ENCODE results near the gene DCAF11. TPM values are rescaled to one million over a fixed set of nuclear protein-coding genes. Genes with fewer than 3 reads are reported as not detected.
A peak's percentile ranks its signal among the peaks of the same experiment; 100 is the strongest.

DCAF11 gene
- total and polyA plus RNA-seq, 2 of the 13 experiments (the other 11 are each of a cell fraction or from before 2014, with no cell fraction given): 150 to 257 TPM

DNA sequence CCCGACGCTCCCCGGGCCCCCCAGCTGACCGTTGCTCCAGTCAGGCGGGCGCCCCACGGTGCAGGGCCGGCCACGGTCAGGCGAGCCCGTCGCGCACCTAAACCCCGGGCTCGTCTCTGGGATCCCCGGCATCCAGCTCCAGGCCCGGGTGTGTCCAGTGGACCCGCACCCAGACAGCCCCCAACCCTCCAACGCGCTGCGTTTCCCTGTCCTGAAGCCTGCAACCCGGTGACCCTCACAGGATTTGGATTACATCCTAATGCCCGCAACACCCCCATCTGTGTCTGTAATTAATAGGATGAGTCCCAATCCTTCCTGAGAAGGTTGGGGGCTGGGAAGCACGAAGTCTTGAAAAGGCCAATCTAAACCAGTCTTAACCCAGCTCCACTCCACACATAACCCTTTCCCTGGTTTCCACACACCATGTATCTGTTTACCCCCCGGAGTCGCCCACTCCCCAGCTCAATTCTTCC lies 32.8 kb upstream of the DCAF11 start (continued):
- no peak for TF ChIP-seq ZFYVE20 (CRISPR knock-in tag; IDR thresholded peaks at IDR 0.05; ENCODE audit: borderline replicate concordance, low read depth)
- TF ChIP-seq THAP7 (CRISPR knock-in tag; IDR thresholded peaks at IDR 0.05): no peak
- no peak for TF ChIP-seq ZMYM3 (CRISPR knock-in tag; IDR thresholded peaks at IDR 0.05)
- TF ChIP-seq, protein P1, sequence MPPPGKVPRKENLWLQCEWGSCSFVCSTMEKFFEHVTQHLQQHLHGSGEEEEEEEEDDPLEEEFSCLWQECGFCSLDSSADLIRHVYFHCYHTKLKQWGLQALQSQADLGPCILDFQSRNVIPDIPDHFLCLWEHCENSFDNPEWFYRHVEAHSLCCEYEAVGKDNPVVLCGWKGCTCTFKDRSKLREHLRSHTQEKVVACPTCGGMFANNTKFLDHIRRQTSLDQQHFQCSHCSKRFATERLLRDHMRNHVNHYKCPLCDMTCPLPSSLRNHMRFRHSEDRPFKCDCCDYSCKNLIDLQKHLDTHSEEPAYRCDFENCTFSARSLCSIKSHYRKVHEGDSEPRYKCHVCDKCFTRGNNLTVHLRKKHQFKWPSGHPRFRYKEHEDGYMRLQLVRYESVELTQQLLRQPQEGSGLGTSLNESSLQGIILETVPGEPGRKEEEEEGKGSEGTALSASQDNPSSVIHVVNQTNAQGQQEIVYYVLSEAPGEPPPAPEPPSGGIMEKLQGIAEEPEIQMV (CRISPR knock-in tag; IDR thresholded peaks at IDR 0.05; ENCODE audit: low read depth): no peak; the same call in 1 of the 2 replicates
- TF ChIP-seq ZNF180 (CRISPR knock-in tag; IDR thresholded peaks at IDR 0.05; ENCODE audit: borderline replicate concordance, low read depth): no peak; the same call in none of the 2 replicates
- no peak for TF ChIP-seq ZFP82 (CRISPR knock-in tag; IDR thresholded peaks at IDR 0.05; ENCODE audit: borderline replicate concordance)
- TF ChIP-seq, protein P2, sequence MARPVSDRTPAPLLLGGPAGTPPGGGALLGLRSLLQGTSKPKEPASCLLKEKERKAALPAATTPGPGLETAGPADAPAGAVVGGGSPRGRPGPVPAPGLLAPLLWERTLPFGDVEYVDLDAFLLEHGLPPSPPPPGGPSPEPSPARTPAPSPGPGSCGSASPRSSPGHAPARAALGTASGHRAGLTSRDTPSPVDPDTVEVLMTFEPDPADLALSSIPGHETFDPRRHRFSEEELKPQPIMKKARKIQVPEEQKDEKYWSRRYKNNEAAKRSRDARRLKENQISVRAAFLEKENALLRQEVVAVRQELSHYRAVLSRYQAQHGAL (CRISPR knock-in tag; IDR thresholded peaks at IDR 0.05; ENCODE audit: not compliant biosample characterization): no peak
- TF ChIP-seq FOXC1 (CRISPR knock-in tag; IDR thresholded peaks at IDR 0.05; ENCODE audit: borderline replicate concordance): no peak
- peak; percentile 82; the same call in 1 of the 2 replicates for TF ChIP-seq ZNF572 (CRISPR knock-in tag; IDR thresholded peaks at IDR 0.05)
- no peak for TF ChIP-seq ZNF615 (CRISPR knock-in tag; IDR thresholded peaks at IDR 0.05; ENCODE audit: borderline replicate concordance)
- no peak for TF ChIP-seq TEAD2 (CRISPR knock-in tag; IDR thresholded peaks at IDR 0.05)
- no peak for TF ChIP-seq ZNF530 (CRISPR knock-in tag; IDR thresholded peaks at IDR 0.05; ENCODE audit: low read depth)
- TF ChIP-seq, protein P3, sequence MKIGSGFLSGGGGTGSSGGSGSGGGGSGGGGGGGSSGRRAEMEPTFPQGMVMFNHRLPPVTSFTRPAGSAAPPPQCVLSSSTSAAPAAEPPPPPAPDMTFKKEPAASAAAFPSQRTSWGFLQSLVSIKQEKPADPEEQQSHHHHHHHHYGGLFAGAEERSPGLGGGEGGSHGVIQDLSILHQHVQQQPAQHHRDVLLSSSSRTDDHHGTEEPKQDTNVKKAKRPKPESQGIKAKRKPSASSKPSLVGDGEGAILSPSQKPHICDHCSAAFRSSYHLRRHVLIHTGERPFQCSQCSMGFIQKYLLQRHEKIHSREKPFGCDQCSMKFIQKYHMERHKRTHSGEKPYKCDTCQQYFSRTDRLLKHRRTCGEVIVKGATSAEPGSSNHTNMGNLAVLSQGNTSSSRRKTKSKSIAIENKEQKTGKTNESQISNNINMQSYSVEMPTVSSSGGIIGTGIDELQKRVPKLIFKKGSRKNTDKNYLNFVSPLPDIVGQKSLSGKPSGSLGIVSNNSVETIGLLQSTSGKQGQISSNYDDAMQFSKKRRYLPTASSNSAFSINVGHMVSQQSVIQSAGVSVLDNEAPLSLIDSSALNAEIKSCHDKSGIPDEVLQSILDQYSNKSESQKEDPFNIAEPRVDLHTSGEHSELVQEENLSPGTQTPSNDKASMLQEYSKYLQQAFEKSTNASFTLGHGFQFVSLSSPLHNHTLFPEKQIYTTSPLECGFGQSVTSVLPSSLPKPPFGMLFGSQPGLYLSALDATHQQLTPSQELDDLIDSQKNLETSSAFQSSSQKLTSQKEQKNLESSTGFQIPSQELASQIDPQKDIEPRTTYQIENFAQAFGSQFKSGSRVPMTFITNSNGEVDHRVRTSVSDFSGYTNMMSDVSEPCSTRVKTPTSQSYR (CRISPR knock-in tag; IDR thresholded peaks at IDR 0.05; ENCODE audit: borderline replicate concordance): no peak
- no peak for TF ChIP-seq ZNF629 (CRISPR knock-in tag; conservative IDR thresholded peaks at IDR 0.05)
- no peak for TF ChIP-seq CCAR2 (optimal IDR thresholded peaks at IDR 0.05; ENCODE audit: low read depth, low read length)
- no peak for TF ChIP-seq ZNF678 (CRISPR knock-in tag; IDR thresholded peaks at IDR 0.05)
- no peak for TF ChIP-seq GABPB1 (CRISPR knock-in tag; IDR thresholded peaks at IDR 0.05)
- TF ChIP-seq FOSL2 (CRISPR knock-in tag; IDR thresholded peaks at IDR 0.05): no peak
- TF ChIP-seq JDP2 (CRISPR knock-in tag; IDR thresholded peaks at IDR 0.05; ENCODE audit: borderline replicate concordance): no peak
- TF ChIP-seq, protein P4, sequence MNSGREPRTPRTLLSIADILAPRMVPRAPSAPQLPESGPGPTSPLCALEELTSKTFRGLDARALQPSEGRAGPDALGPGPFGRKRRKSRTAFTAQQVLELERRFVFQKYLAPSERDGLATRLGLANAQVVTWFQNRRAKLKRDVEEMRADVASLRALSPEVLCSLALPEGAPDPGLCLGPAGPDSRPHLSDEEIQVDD (CRISPR knock-in tag; IDR thresholded peaks at IDR 0.05; ENCODE audit: borderline replicate concordance): no peak
- no peak for TF ChIP-seq KAT2B (IDR thresholded peaks at IDR 0.05; ENCODE audit: borderline replicate concordance, low read depth, low read length)
- no peak for TF ChIP-seq ZSCAN25 (CRISPR knock-in tag; IDR thresholded peaks at IDR 0.05)
- TF ChIP-seq ZNF616 (CRISPR knock-in tag; IDR thresholded peaks at IDR 0.05; ENCODE audit: low read depth): no peak
- TF ChIP-seq REPIN1 (CRISPR knock-in tag; IDR thresholded peaks at IDR 0.05; ENCODE audit: borderline replicate concordance, low read depth): no peak
- TF ChIP-seq SOX5 (CRISPR knock-in tag; IDR thresholded peaks at IDR 0.05; ENCODE audit: borderline replicate concordance): no peak
- TF ChIP-seq STAT5B (CRISPR knock-in tag; IDR thresholded peaks at IDR 0.05): 0 out of 2 replicates have a peak, but pooled peaks have one; percentile 1
